ENCODE data around the gene SMCO3.

Gene SMCO3

DNA sequence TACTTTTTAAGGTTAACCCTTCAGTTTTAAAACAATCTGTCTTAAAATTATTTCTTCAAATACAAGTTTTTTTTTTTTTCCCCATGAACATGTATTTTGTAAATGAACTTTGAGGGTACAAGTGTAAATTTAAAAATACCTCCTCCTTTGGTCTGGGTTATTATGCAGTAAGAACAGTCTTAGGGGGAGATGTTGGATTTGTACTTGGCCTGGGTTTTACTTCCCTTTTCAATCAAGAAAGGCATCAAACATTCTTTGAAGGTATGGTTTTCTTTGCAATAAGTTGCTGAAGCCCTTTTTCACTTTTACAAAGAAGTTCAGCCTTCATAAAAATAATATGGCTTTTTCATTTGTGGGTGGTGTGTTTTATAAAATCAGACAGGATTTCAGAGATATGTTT, 31.2 kb downstream of the SMCO3 start:
- no peak for DNase-seq (ENCODE audit: low spot score)
- H3K27ac ChIP-seq, result no peak overlapping the region
- ChIA-PET POLR2A (ENCODE audit: low non-redundant PET) (no interaction called here), CTCF (interaction anchor here (0.6 kb wide), 1 partner anchor 1749 kb away, joined by 3 read pairs; no protein-coding TSS in a partner anchor)
- TF ChIP-seq, protein P1, sequence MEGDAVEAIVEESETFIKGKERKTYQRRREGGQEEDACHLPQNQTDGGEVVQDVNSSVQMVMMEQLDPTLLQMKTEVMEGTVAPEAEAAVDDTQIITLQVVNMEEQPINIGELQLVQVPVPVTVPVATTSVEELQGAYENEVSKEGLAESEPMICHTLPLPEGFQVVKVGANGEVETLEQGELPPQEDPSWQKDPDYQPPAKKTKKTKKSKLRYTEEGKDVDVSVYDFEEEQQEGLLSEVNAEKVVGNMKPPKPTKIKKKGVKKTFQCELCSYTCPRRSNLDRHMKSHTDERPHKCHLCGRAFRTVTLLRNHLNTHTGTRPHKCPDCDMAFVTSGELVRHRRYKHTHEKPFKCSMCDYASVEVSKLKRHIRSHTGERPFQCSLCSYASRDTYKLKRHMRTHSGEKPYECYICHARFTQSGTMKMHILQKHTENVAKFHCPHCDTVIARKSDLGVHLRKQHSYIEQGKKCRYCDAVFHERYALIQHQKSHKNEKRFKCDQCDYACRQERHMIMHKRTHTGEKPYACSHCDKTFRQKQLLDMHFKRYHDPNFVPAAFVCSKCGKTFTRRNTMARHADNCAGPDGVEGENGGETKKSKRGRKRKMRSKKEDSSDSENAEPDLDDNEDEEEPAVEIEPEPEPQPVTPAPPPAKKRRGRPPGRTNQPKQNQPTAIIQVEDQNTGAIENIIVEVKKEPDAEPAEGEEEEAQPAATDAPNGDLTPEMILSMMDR (conservative IDR thresholded peaks at IDR 0.05; ENCODE audit: low read depth), result no peak

DNA sequence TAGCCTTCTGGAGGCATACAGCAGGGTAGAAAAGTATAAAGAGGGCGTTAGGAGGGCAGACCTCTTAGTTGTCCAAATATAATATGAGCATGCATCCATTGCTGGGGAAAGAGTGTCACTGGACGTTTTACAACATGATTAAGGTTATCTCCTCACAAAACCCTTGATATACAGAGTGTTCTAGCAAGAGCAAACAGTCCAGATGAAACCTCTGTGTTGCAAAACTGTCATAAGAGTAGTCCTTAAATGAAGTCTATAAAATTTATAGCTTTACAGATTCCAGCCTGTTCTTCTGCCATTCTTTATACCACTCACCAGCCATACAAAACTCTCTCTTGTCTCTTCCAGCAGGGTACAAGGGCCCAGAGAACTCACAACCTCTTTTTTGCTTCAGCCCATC, 32.4 kb downstream of the SMCO3 start:
- no peak for DNase-seq (ENCODE audit: low spot score)
- ChIA-PET CTCF (interaction anchor here (0.7 to 0.9 kb wide), 2 partner anchors 30 to 167 kb away, joined by 3 read pairs; no protein-coding TSS in a partner anchor), POLR2A (ENCODE audit: low non-redundant PET) (no interaction called here)
- H3K27ac ChIP-seq, result no peak overlapping the region
- TF ChIP-seq, protein P1 (conservative IDR thresholded peaks at IDR 0.05; ENCODE audit: low read depth), result no peak

DNA sequence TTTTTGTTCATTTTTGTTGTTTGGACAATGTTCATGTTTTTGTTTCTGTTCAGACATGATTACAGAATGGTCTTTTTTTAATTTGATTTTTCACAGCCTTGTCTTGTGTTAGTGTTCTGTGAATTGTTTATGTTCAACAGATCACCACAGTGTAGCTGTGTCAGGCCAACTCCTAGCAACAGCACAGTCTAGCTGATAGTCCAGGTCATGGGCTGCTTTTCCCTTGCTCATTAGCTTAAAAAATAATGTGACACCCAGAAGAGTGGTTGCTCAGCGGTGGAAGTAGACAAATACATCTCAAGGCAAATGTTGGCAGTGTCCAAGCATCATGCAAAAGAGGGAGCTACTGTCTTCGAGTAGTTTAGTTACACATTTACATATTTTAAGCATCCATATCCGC, 33.1 kb downstream of the SMCO3 start:
- ChIA-PET CTCF (interaction anchor here (0.9 kb wide), 1 partner anchor 30 kb away, joined by 3 read pairs; no protein-coding TSS in a partner anchor), POLR2A (ENCODE audit: low non-redundant PET) (no interaction called here)
- no peak overlapping the region for H3K27ac ChIP-seq
- TF ChIP-seq, protein P1 (conservative IDR thresholded peaks at IDR 0.05; ENCODE audit: low read depth), result no peak
- DNase-seq (ENCODE audit: low spot score), result no peak

DNA sequence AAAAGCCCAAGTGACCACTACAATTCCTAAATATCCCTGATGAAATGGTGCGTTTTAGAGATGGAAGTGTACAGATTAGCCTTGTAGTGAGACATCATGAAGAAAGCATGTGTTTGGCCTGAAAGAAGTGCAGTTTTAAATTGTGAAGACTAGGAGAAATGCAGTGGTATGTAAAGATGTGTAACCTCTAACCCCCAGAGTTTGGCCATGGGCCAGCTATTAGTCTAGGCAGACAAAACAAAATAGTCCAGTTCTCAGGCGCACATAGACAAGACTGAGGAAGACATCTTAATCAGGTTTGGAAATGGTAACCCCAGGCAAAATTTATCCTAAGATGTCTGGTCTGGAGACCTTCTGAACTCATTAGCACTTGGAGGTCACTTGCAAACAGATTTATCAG, 34.1 kb downstream of the SMCO3 start:
- POLR2A ChIA-PET (ENCODE audit: low non-redundant PET), result no interaction called here
- DNase-seq (ENCODE audit: low spot score), result no peak
- H3K27ac ChIP-seq, result no peak overlapping the region
- CTCF ChIA-PET, result no interaction called here
- TF ChIP-seq, protein P1 (conservative IDR thresholded peaks at IDR 0.05; ENCODE audit: low read depth), result no peak

DNA sequence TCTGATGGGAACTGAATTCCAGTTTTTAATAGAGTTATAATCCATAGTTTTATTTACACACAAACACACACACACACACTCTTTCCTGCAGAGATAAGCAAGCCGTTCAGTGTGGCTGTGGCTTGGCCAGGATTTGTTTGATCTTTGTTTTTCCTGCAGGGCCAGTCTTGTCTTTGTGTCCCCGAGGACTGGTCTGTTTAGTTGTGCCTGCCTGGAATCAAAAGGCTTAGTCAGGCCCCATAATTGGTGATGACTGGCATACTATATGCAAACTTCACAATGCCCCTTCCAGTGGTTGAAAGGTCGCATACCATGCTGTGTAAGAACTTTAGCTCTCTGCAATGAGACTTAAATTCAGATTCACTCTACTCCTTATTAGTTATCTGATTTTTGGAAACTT, 36.7 kb downstream of the SMCO3 start:
- TF ChIP-seq, protein P1 (conservative IDR thresholded peaks at IDR 0.05; ENCODE audit: low read depth), result no peak
- ChIA-PET CTCF (interaction anchor here (0.6 kb wide), 1 partner anchor 219 kb away, joined by 3 read pairs; no protein-coding TSS in a partner anchor), POLR2A (ENCODE audit: low non-redundant PET) (interaction anchor here (0.6 kb wide), 1 partner anchor 1565 kb away, joined by 3 read pairs; no protein-coding TSS in a partner anchor)
- DNase-seq (ENCODE audit: low spot score), result no peak
- H3K27ac ChIP-seq, result no peak overlapping the region

DNA sequence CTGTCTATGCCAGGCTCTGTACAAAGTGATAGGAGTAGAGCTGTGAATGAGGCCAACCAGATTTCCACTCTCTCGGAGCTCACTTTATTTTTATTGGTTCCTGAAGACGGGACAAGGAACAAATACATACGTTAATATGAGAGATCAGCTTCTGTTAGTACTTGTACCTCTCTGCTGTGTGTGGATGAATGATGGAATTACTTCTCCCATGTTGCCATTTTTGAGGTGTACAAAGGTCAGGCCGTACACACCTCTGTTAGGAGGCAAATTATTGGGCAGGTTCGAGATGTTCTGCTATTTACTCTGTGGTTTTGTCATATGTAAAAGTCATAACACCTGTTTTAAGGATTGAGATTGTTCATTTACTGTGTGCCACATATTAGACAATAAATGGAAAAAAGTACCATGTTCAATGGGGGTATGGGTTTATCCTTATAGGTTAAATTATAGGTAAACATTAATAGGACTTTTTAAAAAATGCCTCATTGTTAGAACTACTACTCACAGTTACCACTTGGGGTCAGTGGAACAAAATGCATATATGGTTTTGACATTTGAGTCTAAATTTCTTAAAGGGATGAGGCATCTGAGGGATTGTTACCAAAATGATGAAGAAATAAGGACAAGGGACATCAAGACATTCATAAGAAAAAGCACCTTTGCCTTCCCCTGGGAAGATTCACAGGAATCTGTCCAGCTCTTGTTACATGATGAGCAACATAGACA, 37.6 kb downstream of the SMCO3 start:
- TF ChIP-seq, protein P1 (conservative IDR thresholded peaks at IDR 0.05; ENCODE audit: low read depth), result no peak
- CTCF ChIA-PET, result no interaction called here
- H3K27ac ChIP-seq, result no peak overlapping the region
- POLR2A ChIA-PET (ENCODE audit: low non-redundant PET), result no interaction called here
- DNase-seq (ENCODE audit: low spot score), result no peak
